ENCODE data around the gene MITF.
"Not testable (repeated sequence)": the region's sequence is repeated elsewhere in the genome, so short reads cannot be mapped to it uniquely, and the experiment has no call there.

MITF gene

GRCh38 chr3:69900331-69900730 lies 161.1 kb downstream of the MITF start:
- TF ChIP-seq CTCF (IDR thresholded peaks at IDR 0.05; ENCODE audit: low read depth, low read length) (no peak), MAX (IDR thresholded peaks at IDR 0.05; ENCODE audit: low read depth, low read length) (no peak), POLR2A (IDR thresholded peaks at IDR 0.05; ENCODE audit: extremely low read depth, insufficient read length) (no peak), MYC (IDR thresholded peaks at IDR 0.05; ENCODE audit: low read depth, low read length) (no peak)
- H3K4me3 ChIP-seq (ENCODE audit: low read depth, low read length): no peak overlapping the region
- DNase-seq (ENCODE audit: low read depth): no peak

DNA sequence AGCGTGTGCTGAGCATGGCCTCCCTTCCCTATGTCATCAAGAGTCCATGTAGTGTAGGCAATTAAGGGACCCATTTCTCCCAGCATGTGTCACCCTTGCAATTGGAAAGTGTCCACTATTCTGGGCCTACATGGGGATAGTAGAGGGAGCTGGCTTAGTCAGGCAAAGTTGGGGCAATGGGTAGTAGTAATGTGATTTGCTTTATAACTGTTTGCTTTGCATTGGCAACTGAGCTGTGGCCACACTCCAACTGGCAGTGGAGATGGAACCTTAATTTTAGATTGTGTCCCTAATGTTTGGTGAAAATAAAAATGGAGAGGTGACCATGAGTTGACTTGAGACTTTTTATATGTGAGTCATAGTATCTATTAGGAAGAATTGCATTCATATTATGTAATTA lies 162.5 kb downstream of the MITF start:
- DNase-seq (ENCODE audit: low read depth): no peak
- TF ChIP-seq MYC (IDR thresholded peaks at IDR 0.05; ENCODE audit: low read depth, low read length): no peak
- no peak overlapping the region for H3K4me3 ChIP-seq (ENCODE audit: low read depth, low read length)

- TF ChIP-seq CTCF (IDR thresholded peaks at IDR 0.05; ENCODE audit: low read depth, low read length) (no peak), MAX (IDR thresholded peaks at IDR 0.05; ENCODE audit: low read depth, low read length) (no peak), POLR2A (IDR thresholded peaks at IDR 0.05; ENCODE audit: extremely low read depth, insufficient read length) (no peak), MYC (IDR thresholded peaks at IDR 0.05; ENCODE audit: low read depth, low read length) (no peak)
- H3K4me3 ChIP-seq (ENCODE audit: low read depth, low read length): no peak overlapping the region
- no peak for DNase-seq (ENCODE audit: low read depth)
These were observed 163.1 kb downstream of the MITF start for GRCh38 chr3:69902386-69902785.

DNA sequence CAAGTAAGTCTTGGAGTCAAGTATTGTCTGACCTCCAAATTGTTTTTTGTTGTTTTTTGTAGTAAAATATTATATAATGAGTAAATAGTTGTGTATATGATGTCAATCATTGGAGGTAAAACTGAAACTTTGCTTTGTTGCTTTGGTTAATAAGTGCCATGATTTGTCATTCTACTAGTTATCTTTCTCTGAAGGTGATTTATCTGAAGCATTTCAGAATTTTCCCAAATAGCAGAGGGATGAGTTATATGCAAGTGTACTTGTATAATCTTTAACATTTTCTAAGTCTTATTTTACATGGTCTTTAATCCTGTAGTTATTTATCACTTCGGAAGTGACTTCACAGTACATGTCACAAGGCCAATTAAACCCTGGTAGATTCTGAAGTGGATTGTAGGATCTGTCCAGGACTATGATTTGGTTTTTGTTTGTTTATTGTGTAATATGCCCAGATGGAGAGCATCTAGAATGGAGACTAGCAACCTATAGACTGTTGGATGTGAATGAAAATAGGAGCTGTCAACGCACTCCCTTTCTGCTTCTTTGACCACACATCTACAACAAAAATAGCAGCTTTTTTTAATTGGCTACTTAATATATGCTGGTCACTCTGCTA lies 167.2 kb downstream of the MITF start:
- no peak for TF ChIP-seq CTCF (IDR thresholded peaks at IDR 0.05; ENCODE audit: low read depth, low read length)
- no peak for TF ChIP-seq MAX (IDR thresholded peaks at IDR 0.05; ENCODE audit: low read depth, low read length)
- TF ChIP-seq POLR2A (IDR thresholded peaks at IDR 0.05; ENCODE audit: extremely low read depth, insufficient read length): no peak
- no peak for TF ChIP-seq MYC (IDR thresholded peaks at IDR 0.05; ENCODE audit: low read depth, low read length)
- H3K4me3 ChIP-seq (ENCODE audit: low read depth, low read length): no peak overlapping the region
- no peak for DNase-seq (ENCODE audit: low read depth)

GRCh38 chr3:69907554-69907953 lies 168.3 kb downstream of the MITF start:
- H3K4me3 ChIP-seq (ENCODE audit: low read depth, low read length): no peak overlapping the region
- TF ChIP-seq POLR2A (IDR thresholded peaks at IDR 0.05; ENCODE audit: extremely low read depth, insufficient read length): no peak
- TF ChIP-seq MYC (IDR thresholded peaks at IDR 0.05; ENCODE audit: low read depth, low read length): no peak
- no peak for TF ChIP-seq CTCF (IDR thresholded peaks at IDR 0.05; ENCODE audit: low read depth, low read length)
- no peak for TF ChIP-seq MAX (IDR thresholded peaks at IDR 0.05; ENCODE audit: low read depth, low read length)
- DNase-seq (ENCODE audit: low read depth): no peak

- DNase-seq (ENCODE audit: low read depth): not testable (repeated sequence)
These were observed 170.6 kb downstream of the MITF start for GRCh38 chr3:69909859-69910258.

DNA sequence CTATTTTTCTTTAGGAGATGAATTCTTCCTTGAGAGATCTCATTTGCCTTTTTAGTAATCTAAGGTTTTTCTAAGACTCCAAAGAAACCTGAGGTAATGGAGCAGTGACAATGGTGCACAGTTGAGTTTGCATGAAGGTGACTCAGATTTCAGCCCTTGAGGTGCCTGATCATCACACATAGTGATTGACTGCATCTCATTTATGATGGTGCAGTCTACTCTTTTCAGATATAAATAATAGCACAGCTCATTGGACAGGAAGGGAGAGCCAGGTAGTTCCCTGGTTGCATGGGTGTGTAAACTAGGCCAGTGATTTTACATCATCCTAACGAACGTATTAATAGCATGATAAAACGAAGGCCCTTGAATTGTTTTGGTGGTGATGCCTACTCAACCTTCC lies 174.2 kb downstream of the MITF start:
- no peak for DNase-seq (ENCODE audit: low read depth)
- no peak for TF ChIP-seq MAX (IDR thresholded peaks at IDR 0.05; ENCODE audit: low read depth, low read length)
- no peak for TF ChIP-seq POLR2A (IDR thresholded peaks at IDR 0.05; ENCODE audit: extremely low read depth, insufficient read length)
- H3K4me3 ChIP-seq (ENCODE audit: low read depth, low read length): no peak overlapping the region

More at GRCh38 chr3:69909859-69910258, 170.6 kb downstream of the MITF start:
- H3K4me3 ChIP-seq (ENCODE audit: low read depth, low read length): not testable (repeated sequence)
